HepG2 (cell line): ENCODE data around the gene PDK2.

Experiments used
- EP300 ChIP-seq, 3 experiments: sonication (generic) in 1 of 3; formaldehyde crosslinking in 1 of 3; IDR thresholded peaks; 2 replicates each; pipeline versions ENCODE4 v1.5.1 to v1.6.1; 2011 to 2020; ENCODE audit warnings: low read depth in 2 of 3, low read length in 2 of 3, borderline replicate concordance in 1 of 3, improper control_type of control experiment in 1 of 3, mild to moderate bottlenecking in 1 of 3, missing genetic modification reagents in 1 of 3, moderate library complexity in 1 of 3
- FOXJ3 ChIP-seq: sonication (generic); formaldehyde crosslinking; IDR thresholded peaks from 2 replicates; pipeline ENCODE4 v1.4.0; 2020; ENCODE audit warnings: missing genetic modification reagents, mild to moderate bottlenecking, borderline replicate concordance
- GLI4 ChIP-seq: sonication (generic); formaldehyde crosslinking; IDR thresholded peaks from 2 replicates; pipeline ENCODE4 v1.5.1; 2020; ENCODE audit warnings: missing genetic modification reagents, mild to moderate bottlenecking, moderate library complexity, borderline replicate concordance
- PHF8 ChIP-seq: sonication (generic); formaldehyde crosslinking; IDR thresholded peaks from 2 replicates; pipeline ENCODE4 v1.5.0; 2020; ENCODE audit warnings: missing genetic modification reagents
- POLR2AphosphoS2 ChIP-seq: IDR thresholded peaks from 2 replicates; pipeline ENCODE4 v1.6.1; 2011; ENCODE audit warnings: low read depth, low read length, improper control_type of control experiment
- RFX1 ChIP-seq: fragments of 450-650 bp; IDR thresholded peaks from 2 replicates; pipeline ENCODE4 v1.6.1; 2017
- SP140L ChIP-seq: sonication (generic); formaldehyde crosslinking; IDR thresholded peaks from 2 replicates; pipeline ENCODE4 v1.4.0; 2020; ENCODE audit warnings: missing genetic modification reagents, borderline replicate concordance
- TBL1XR1 ChIP-seq: fragments of 150-350 bp; IDR thresholded peaks from 2 replicates; pipeline ENCODE4 v1.6.1; 2014; ENCODE audit warnings: borderline replicate concordance, low read length; ENCODE audit not compliant: partially characterized antibody
- TBP ChIP-seq: sonication (generic); formaldehyde crosslinking; IDR thresholded peaks from 2 replicates; pipeline ENCODE4 v1.5.0; 2020; ENCODE audit warnings: missing genetic modification reagents
- ZMAT3 ChIP-seq: sonication (generic); formaldehyde crosslinking; conservative IDR thresholded peaks from 2 replicates; pipeline ENCODE4 v1.7.0; 2021; ENCODE audit warnings: missing genetic modification reagents
- TF ChIP-seq, protein P1 (sequence below): sonication (generic); formaldehyde crosslinking; IDR thresholded peaks from 2 replicates; pipeline ENCODE4 v1.4.0; 2020; ENCODE audit warnings: missing genetic modification reagents
- TF ChIP-seq, protein P2 (sequence below), 2 experiments: sonication (generic) in 1 of 2; formaldehyde crosslinking in 1 of 2; IDR thresholded peaks; 2 replicates each; pipeline versions ENCODE4 v1.5.1 to v1.6.1; 2011 to 2020; ENCODE audit warnings: borderline replicate concordance in 1 of 2, low read depth in 1 of 2, low read length in 1 of 2, mild to moderate bottlenecking in 1 of 2, missing genetic modification reagents in 1 of 2, moderate library complexity in 1 of 2

DNA sequence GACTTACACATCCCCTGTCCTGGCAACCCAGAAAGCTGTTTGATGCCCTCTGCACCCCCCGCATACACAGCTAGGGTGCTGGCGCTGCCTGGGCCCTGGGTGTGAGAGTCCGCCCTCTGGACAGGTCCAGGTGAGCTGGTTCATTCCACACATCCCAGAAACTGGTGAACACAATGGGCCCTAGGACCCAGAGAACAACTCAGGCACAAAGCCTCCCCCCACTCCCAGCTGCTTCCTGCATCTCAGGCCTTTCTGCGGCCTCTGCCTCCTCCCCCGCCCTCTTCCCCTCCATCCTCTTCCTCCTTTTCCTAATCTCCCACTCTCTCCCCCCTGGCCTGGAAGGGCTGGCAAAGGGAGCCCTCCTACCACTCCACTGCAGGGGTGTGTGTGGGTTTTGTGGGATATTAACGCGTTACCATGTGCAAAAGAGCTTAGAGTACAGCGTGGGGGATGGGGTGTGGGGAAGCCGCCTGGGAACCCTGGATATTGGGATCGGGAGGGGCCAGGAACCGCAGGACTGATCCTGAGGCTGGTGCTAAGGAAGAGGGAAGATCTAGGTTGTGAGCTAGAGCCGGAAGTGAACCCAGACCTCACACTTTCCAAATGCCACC is 56.9 kb downstream of the PDK2 start:
- TF ChIP-seq TBL1XR1: peak; percentile 28
- TF ChIP-seq PHF8 (CRISPR knock-in tag): peak; percentile 66; the same call in 1 of the 2 replicates
- no peak for TF ChIP-seq SP140L (CRISPR knock-in tag)
- peak in 1 of 2 experiments; percentile 40; a peak in 1 of 4 replicates for TF ChIP-seq EP300 (IDR thresholded peaks at IDR 0.05; ENCODE audit: low read depth in 2 of 2, low read length in 2 of 2)
- no peak for TF ChIP-seq EP300 (CRISPR knock-in tag; IDR thresholded peaks at IDR 0.05; ENCODE audit: borderline replicate concordance)
- no peak for TF ChIP-seq RFX1
- TF ChIP-seq, protein P1, sequence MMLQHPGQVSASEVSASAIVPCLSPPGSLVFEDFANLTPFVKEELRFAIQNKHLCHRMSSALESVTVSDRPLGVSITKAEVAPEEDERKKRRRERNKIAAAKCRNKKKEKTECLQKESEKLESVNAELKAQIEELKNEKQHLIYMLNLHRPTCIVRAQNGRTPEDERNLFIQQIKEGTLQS: no peak
- TF ChIP-seq, protein P2, sequence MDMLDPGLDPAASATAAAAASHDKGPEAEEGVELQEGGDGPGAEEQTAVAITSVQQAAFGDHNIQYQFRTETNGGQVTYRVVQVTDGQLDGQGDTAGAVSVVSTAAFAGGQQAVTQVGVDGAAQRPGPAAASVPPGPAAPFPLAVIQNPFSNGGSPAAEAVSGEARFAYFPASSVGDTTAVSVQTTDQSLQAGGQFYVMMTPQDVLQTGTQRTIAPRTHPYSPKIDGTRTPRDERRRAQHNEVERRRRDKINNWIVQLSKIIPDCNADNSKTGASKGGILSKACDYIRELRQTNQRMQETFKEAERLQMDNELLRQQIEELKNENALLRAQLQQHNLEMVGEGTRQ (IDR thresholded peaks at IDR 0.05; ENCODE audit: low read depth, low read length): no peak
- TF ChIP-seq, protein P2 (CRISPR knock-in tag; IDR thresholded peaks at IDR 0.05; ENCODE audit: borderline replicate concordance): no peak
- TF ChIP-seq GLI4 (CRISPR knock-in tag): no peak
- no peak for TF ChIP-seq FOXJ3 (CRISPR knock-in tag)
- no peak for TF ChIP-seq TBP
- no peak for TF ChIP-seq POLR2AphosphoS2
- TF ChIP-seq ZMAT3 (CRISPR knock-in tag): no peak
